ENCODE data around the gene AIMP1.
A peak's percentile ranks its signal among the peaks of the same experiment; 100 is the strongest.

DNA sequence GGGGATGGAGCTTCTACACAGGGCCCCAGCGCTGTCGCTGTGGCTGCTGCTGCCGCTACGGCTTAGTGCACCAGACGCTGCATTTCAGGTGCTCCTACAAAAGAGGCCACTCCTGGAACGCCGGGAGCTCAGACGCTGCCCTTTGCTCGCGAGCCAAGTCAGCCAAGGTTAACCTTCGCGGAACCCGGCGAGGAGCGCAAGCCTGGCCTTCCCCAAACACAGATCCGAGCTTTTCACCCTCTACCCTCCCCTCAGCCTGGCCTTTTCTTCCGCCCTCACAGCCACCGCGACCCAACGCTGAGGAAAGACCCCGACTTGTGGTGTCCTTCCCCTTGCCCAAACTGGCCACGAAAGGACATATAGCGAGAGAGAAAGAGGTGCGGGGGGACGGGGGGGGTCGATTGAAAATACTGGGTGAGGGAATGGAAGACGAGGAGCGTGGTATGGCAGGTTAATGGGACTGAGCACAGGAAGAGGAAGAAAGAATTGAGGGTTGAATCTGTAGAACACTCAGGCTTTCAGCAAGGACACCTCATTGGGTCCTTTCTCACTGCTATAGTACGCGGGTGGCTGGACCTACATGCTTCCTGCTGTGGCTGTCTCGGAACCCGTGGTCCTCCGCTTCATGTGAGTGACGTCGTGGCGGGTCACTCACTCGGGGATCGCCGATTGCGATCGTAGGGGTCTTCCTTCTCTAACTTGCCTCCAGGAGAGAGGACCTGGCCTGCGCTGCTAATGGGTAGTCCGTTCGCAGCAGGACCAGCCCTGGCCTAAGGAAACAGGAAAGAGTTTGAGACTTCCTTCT, at the start of gene AIMP1, which contains the start of gene TBCK:
- TF ChIP-seq RXRA (CRISPR knock-in tag; IDR thresholded peaks at IDR 0.05), result peak; percentile 65
- TF ChIP-seq, protein P1, sequence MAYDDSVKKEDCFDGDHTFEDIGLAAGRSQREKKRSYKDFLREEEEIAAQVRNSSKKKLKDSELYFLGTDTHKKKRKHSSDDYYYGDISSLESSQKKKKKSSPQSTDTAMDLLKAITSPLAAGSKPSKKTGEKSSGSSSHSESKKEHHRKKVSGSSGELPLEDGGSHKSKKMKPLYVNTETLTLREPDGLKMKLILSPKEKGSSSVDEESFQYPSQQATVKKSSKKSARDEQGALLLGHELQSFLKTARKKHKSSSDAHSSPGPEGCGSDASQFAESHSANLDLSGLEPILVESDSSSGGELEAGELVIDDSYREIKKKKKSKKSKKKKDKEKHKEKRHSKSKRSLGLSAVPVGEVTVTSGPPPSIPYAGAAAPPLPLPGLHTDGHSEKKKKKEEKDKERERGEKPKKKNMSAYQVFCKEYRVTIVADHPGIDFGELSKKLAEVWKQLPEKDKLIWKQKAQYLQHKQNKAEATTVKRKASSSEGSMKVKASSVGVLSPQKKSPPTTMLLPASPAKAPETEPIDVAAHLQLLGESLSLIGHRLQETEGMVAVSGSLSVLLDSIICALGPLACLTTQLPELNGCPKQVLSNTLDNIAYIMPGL (CRISPR knock-in tag; IDR thresholded peaks at IDR 0.05; ENCODE audit: borderline replicate concordance in 1 of 2, low read depth in 1 of 2), result peak; percentile 43 to 82; a peak in 1 of 4 replicates
- peak; percentile 88 for TF ChIP-seq POLR2AphosphoS5 (IDR thresholded peaks at IDR 0.05; ENCODE audit: low read depth, low read length)
- TF ChIP-seq, protein P2, sequence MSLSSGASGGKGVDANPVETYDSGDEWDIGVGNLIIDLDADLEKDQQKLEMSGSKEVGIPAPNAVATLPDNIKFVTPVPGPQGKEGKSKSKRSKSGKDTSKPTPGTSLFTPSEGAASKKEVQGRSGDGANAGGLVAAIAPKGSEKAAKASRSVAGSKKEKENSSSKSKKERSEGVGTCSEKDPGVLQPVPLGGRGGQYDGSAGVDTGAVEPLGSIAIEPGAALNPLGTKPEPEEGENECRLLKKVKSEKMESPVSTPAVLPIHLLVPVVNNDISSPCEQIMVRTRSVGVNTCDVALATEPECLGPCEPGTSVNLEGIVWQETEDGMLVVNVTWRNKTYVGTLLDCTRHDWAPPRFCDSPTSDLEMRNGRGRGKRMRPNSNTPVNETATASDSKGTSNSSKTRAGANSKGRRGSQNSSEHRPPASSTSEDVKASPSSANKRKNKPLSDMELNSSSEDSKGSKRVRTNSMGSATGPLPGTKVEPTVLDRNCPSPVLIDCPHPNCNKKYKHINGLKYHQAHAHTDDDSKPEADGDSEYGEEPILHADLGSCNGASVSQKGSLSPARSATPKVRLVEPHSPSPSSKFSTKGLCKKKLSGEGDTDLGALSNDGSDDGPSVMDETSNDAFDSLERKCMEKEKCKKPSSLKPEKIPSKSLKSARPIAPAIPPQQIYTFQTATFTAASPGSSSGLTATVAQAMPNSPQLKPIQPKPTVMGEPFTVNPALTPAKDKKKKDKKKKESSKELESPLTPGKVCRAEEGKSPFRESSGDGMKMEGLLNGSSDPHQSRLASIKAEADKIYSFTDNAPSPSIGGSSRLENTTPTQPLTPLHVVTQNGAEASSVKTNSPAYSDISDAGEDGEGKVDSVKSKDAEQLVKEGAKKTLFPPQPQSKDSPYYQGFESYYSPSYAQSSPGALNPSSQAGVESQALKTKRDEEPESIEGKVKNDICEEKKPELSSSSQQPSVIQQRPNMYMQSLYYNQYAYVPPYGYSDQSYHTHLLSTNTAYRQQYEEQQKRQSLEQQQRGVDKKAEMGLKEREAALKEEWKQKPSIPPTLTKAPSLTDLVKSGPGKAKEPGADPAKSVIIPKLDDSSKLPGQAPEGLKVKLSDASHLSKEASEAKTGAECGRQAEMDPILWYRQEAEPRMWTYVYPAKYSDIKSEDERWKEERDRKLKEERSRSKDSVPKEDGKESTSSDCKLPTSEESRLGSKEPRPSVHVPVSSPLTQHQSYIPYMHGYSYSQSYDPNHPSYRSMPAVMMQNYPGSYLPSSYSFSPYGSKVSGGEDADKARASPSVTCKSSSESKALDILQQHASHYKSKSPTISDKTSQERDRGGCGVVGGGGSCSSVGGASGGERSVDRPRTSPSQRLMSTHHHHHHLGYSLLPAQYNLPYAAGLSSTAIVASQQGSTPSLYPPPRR (CRISPR knock-in tag; IDR thresholded peaks at IDR 0.05; ENCODE audit: borderline replicate concordance), result no peak; the same call in 1 of the 2 replicates
- TF ChIP-seq SNAPC2 (CRISPR knock-in tag; IDR thresholded peaks at IDR 0.05), result peak; percentile 18; the same call in 1 of the 2 replicates
- no peak for TF ChIP-seq ZNF160 (CRISPR knock-in tag; IDR thresholded peaks at IDR 0.05)
- no peak for TF ChIP-seq SAFB2 (CRISPR knock-in tag; IDR thresholded peaks at IDR 0.05; ENCODE audit: borderline replicate concordance, low read depth)
- TF ChIP-seq NKX3-1 (CRISPR knock-in tag; IDR thresholded peaks at IDR 0.05), result no peak
- TF ChIP-seq, protein P3, sequence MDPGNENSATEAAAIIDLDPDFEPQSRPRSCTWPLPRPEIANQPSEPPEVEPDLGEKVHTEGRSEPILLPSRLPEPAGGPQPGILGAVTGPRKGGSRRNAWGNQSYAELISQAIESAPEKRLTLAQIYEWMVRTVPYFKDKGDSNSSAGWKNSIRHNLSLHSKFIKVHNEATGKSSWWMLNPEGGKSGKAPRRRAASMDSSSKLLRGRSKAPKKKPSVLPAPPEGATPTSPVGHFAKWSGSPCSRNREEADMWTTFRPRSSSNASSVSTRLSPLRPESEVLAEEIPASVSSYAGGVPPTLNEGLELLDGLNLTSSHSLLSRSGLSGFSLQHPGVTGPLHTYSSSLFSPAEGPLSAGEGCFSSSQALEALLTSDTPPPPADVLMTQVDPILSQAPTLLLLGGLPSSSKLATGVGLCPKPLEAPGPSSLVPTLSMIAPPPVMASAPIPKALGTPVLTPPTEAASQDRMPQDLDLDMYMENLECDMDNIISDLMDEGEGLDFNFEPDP (CRISPR knock-in tag; conservative IDR thresholded peaks at IDR 0.05), result no peak
- no peak; a peak in 1 of 4 replicates for TF ChIP-seq EP300 (IDR thresholded peaks at IDR 0.05; ENCODE audit: low read depth in 2 of 2, low read length in 2 of 2)
- TF ChIP-seq EP300 (CRISPR knock-in tag; IDR thresholded peaks at IDR 0.05; ENCODE audit: borderline replicate concordance), result no peak

All from HepG2 (cell line).